GM18873 (cell line): ENCODE results near the gene SREK1IP1.
A peak's percentile ranks its signal among the peaks of the same experiment; 100 is the strongest.

Experiments used
- ATAC-seq: cut with Tn5 transposase; IDR thresholded peaks from one replicate; pipeline ENCODE4 v1.9.1; 2021; ENCODE audit warnings: mild to moderate bottlenecking, moderate library complexity, moderate number of reproducible peaks; ENCODE audit not compliant: unreplicated experiment, low FRiP score

SREK1IP1 gene

DNA sequence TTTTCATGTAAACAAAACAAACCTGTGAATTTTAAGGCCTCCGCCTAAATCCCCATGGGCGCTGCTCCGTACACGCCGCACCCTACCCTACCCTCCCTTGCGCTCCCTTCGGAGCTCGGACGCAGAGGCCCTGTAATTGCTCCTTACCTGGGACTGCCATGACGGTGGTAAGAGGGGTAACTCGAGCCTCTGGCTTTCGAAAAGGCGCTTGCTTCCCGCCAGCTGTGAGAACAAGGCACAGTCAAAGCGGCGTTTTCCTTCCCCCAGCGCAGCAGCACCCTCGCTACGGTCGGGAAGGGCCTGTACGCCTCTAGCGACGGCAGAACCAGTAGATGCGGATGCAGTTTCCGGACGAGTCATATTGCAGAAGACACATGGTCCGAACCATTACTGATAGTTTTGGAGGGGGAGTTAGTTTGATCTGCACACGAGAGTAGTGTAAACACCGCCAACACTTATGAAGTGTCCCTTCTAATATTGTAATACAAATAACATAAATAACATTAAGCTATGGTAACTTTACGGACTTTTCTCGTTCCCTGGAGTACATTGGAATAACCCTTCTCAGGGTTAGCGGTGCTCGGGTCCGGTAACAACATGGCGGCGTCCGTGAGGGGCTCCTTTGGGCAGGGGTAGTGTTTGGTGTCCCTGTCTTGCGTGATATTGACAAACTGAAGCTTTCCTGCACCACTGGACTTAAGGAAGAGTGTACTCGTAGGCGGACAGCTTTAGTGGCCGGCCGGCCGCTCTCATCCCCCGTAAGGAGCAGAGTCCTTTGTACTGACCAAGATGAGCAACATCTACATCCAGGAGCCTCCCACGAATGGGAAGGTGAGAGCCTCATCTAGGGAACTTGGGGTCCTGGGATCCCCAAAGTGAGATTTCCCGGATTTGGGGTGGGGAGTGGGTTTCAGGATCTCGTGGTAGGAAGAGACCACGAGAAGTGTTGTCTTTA, at the start of gene SREK1IP1, which contains the start of gene CWC27:
Gene SREK1IP1, minus strand, starts transcription at position 334 of the 955 bp plus-strand sequence. Its CDS starts 174 bp downstream, at position 160.
Gene CWC27, plus strand, starts transcription at position 573 of the 955 bp plus-strand sequence. Its CDS starts 217 bp downstream, at position 790.
- ATAC-seq: peak; percentile 99

DNA sequence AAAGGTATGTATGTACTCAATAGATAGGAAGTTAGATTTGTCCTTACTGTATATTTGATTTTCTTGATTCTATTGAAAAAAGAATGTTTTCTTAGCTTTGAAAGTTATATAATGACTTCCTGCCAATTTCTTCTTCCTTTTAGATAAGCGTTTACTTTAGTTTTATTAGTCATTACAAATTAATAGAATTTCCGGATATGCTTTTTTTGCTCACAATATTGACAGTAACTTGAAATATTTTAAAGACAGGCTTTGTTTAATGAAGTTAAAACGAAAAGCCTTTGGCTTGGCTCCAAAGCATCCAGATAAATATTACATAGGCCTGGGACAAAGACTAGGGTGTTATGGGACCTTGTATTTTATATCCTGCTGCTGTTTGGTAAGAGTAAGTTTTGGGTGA, 49.8 kb upstream of the SREK1IP1 start:
- no peak for ATAC-seq

DNA sequence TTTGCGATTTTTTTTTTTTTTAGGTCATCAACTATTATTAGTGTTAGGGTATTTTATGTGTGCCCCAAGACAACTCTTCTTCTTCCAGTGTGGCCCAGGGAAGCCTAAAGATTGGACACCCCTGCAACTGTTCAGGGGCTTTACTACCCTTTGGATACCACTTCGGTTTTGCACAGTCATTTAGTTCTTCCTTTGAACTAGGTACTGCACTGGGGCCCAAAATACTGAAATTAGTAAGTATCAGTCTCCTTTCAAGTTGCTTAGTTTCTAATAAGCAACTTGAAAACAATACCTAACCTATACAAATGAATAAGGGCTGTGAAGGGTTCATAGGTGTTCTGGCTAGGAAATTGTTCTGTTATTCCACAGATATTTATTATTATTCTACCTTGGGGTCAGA, 45.6 kb upstream of the SREK1IP1 start:
- peak; percentile 99 for ATAC-seq

DNA sequence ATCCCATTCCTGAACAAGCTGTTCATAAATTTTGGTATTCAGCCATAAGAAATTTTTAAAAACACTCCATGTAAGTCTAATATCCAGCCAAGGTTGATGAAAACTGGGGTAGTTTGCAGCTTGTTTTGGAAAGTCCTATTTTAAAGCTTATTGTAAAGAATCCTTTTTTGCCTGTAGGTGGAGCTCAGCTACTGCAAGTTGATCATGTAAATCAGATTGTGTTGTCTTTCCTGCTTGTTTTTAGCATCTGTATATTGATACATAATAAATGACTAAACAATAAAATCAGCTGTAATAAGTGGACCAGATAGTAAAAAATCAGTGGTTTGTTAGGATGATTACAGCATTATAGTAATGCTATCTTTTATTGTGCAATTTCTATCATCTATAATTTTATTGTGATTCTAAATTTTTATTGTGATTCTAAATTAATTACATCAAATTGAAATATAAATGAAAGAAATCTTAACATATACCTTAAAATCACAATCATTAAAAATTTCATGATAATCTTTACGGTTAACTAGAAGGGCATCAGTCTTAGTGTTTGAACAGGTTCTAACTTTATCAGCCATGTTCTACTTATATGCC, 42.7 kb upstream of the SREK1IP1 start:
- peak; percentile 32 for ATAC-seq

DNA sequence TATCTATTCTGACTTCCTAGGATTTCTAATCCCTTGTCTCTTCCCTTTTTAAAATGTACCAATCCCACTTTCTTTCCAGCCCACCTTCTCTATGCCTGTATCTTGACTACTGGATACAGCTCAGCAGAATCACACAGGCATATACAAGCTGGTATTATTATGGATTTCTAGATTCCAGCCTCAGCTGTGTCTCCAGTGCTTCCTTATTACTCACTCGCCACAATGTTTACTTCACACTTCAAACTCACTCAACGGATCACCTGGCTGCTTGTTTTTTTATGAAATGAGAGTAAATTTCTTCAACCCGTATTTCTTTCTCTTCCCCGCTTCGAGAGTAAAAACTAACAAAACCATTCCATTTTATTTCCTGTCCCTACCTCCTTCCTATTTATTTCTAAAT, 39.0 kb upstream of the SREK1IP1 start:
- ATAC-seq: no peak

DNA sequence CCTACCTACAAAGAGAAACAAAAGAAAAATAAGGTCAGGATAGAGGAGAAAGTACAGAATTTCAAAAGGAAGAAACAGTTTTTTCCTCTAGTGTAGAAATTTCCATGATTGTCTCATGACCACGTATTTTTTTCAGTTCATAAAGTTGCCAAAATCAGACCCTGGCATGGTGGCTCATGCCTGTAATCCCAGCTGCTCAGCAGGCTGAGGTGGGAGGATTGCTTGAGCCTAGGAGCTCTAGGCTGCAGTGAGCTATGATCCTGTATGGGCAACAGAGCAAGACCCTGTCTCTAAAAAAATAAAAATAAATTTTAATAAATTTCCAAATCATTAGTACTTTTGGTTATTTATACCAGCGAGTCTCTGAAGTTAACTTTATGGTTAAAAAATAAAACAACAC, 38.0 kb upstream of the SREK1IP1 start:
- ATAC-seq: no peak

DNA sequence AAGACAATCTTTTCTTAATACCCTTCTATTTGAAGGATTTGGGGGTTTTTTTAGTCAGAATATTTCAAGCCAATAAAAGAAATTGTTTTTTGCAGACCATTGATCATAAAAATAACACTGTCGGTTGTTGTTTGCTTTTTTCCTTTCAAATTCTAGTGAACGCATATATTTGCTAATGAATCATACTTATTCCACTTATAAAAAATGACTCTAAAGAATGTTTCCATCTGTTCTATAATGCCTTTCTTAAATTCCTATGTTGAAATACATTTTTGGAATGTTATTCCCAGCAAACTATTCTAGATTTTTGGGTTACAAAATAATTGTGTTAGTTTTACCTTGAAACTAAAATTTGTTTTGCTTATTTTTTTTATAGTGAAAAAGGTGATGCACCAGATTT, 32.4 kb upstream of the SREK1IP1 start:
- ATAC-seq: no peak

DNA sequence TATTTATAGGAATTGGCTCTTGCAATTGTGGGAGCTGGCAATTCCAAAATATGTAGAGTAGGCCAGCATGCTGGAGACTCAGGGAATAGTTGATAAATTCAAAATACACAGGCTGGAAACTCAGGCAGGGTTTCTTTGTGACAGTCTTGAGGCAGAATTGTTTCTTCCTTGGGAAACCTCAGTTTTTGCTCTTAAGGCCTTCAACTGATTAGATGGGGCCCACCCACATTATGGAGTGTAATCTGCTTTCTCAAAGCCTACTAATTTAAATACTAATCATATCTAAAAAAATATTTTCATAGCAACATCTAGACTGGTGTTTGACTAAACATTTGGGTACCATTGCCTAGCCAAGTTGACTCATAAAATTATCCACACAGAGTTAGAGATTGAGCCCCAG, 27.8 kb upstream of the SREK1IP1 start:
- ATAC-seq: no peak

DNA sequence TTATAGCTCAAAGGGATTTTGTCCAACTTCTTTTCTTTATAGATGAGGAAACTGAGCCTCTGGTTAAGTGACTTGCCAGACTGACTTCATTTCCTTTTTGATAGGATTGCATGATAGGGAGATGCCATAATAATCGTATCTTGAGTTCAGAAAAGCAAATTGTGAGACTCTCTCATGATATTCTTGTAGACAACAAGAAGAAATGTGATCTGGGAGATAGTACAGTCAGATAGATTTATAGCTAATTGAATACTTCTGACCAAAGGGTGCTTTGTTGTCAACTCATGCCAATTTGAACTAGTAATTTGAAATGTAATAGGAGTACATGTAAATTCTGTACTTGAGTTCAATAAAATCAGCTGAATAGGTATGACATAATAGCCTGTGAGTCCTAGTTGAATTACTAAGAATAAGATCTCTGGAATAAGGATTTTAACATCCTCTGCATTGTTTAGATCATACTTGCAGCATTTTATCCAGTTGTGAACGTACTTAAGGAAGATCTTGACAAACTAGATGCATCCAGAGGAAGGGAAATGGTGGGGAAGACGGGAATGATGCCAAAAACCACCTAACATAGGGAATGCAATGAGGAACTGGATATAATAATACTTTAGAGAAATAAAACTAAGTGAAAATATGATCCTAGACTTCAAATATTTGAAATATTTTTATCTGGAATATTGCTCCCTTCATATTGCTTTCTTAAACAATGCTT, 25.7 kb upstream of the SREK1IP1 start:
- no peak for ATAC-seq

DNA sequence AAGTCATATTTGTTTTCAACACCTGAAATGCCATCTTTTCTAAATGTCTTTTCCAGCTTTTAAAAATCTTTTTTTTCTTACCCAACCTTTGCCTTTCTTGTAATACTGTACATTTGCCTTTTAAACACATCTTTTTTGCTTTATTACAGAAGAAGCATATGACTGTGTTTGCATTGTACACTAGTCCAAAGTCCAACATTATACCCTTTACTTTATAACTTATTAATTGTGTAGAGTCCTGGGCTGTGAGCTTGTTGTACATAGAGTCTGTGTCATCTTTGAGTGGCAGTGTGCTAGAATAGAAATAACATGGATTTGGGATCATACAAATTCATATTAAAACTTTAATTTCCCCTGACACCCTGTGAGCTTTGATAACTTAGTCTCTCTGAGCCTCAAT, 24.0 kb upstream of the SREK1IP1 start:
- ATAC-seq: no peak

DNA sequence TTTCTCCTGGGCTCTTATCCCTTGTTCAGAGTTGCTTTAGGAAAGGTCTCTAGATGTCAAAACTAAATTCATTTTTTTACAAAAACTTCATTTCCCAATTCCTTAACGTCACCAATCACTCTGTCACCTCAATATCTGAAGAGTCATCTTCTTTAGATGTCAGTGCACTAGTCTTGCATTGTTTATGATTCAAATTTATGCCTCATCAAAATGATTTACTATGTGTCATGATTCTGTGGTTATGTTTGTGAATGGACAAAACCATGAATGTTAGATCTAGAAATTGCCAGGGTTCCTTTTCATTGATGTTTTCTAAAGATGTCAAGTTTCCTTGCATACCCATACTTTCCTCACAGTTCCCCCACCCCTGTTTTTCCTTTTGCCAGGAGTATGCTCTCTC, 21.7 kb upstream of the SREK1IP1 start:
- no peak for ATAC-seq

DNA sequence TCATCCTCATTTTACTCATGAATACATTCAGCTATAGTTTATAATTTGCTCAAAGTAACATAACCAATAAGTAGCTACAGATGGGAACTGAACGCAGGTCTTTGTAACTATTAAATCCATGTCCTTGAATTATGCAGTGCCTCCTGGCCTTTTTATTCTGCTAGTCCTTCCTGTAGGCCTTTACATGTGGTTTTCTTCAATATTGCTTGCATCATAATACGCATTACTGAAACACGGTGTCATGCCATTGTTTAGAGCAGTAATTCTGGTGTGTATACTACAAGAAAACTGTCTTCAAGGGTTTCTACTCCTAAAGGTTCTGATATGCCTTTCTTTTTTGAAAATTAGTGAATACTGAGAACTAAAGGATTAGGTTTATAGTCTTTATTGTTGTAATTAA, 21.0 kb upstream of the SREK1IP1 start:
- no peak for ATAC-seq

DNA sequence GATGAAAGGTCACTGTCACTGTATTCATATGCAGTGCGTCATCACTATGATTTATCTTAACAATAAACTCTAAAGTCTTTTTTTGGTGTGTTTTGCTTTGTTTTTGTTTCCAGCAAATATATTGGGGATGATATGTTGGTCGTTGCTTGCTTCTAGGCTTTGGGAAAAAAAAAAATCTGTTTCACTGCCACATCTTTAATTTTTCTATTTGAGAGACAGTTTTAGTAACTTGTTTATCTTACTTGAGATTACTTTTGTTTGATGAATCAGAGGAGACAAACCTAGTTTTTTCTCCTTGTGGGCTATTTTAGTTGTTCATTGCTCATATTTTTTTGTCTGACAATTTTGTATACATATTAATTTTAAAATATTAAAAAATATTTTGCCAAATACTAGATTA, 19.7 kb upstream of the SREK1IP1 start:
- ATAC-seq: no peak

DNA sequence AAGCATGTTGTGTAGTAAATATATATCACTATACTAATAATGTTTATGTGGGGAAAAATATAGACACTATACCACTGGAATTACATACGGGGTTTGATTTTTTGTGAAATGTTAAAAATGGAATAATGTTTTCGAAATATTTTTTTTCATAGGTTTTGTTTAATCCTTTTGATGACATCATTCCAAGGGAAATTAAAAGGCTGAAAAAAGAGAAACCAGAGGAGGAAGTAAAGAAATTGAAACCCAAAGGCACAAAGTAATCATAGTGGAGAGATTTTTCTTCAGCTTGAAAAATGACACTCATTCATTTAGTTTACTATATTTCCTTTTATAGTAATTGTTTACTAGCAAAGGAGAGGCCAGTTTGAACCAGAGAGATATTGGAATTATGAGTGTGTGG, 17.9 kb upstream of the SREK1IP1 start:
- no peak for ATAC-seq

DNA sequence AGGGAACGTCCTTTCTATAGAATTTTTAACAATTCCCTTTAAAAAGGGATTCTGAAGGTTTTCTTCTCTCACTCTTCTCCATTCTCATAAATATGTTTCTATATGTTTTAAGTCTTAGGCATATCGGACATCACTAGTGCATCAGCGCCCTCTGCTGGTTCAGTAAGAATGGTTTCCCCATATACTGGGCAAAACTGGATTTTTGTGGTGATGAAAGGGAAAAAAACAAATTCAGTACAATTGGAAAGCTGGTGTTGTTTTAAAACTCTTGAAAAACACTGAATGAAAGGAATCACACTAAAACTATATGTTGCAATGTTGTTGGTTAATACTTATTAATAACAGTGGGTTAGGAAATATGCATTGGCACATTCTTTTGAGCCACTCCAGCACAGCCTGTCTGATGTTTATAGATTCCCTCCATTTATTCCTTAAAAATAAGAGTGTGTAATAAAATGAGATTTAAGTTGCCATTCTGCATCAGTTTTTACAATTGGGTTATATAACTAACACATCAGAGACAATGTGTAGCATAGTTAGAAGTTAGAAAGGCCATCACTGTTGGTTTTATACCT, 16.0 kb upstream of the SREK1IP1 start:
- peak; percentile 84 for ATAC-seq

DNA sequence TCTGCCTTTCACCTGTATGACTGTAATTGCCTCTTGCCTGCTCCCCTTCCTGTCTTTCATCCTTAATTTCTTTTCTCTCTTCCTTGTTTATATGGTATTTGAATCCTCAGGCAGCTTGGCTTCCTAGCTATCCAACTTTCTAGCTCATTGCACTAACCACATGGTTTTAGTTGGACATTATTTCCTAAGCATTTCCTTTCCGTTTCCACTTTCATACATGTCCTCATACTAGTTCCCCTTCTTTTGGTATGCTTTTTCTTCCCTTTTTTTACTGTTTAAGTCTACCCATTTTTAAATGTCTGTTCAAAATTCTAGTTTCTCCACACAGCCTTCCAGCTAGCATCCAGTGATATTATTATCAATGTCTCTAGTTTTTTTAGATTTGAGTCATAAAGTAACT, 6.8 kb upstream of the SREK1IP1 start:
- no peak for ATAC-seq

DNA sequence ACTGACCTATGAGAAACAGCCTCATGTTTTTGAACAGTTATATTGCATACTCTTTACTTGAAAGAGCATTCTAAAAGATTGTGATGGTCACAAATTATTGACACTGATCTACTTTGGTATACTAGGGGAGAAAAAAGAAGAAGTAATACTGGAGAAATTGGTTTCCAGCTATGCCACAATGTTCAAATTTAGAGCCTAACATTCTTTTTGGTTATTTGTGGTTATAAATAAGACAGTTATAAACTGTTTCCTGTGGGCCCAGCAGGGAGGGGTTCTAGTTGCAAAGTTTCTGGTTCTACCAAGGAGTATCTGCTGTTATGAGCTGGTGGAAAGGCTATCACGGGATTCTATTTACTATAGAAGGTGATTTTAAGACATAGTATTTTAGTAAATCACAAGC, 5.0 kb upstream of the SREK1IP1 start:
- ATAC-seq: no peak

DNA sequence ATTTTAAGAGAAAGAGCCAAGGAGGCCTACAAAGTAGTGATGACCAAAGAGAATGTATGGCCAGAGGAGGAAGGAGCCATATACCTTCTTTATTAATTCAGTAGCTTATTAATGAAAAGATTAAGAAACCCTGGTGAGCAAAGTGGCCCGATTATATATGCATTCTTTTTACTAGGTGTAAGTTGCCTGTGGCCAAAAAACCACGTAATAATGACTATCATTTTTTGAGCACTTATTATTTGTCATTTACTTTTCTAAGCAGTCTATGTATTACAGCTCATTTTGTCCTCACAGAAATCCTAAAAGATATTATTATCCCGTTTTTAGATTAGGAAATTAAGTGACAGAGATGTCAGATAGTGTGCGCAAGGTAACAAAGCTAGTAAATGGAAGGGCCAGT, 3.2 kb upstream of the SREK1IP1 start:
- ATAC-seq: no peak

DNA sequence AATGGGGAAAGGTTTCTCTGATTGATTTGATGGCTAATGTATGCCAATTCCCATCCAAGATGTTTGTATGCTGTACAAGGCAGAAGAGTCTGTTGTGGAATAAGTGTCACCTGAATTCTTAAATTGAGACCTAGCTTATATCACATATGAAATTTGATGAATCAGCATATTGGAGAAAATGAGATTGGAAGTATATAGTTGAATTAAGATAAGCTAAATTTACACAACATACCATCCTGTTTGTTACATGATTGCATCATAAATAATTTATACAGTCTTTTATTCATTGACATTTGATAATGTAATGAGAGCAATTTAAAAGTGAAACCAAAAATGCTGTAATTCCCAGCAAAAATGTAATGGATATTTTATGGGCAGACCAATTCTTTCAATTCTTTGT, 1.4 kb upstream of the SREK1IP1 start:
- no peak for ATAC-seq

DNA sequence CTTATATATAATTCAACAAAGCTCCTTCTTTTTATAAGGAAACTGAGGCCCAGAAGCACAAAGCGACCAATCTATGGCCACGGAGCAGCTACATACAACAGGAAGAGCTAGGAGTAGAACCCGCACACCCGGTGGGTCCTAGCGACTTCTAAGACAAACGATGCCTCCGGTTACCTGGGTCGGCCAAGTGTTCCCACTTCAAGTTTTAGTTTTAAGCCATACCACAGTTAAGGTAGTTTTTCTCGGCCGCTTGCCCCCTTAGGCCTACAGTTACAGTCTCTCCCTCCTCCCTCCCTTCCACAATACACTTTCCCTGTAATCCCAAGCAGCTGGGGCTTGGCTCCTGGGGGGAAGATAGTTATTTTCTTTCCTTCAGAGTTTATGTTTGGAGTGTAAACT, 533 bp downstream of the SREK1IP1 start:
- peak; percentile 3 for ATAC-seq

DNA sequence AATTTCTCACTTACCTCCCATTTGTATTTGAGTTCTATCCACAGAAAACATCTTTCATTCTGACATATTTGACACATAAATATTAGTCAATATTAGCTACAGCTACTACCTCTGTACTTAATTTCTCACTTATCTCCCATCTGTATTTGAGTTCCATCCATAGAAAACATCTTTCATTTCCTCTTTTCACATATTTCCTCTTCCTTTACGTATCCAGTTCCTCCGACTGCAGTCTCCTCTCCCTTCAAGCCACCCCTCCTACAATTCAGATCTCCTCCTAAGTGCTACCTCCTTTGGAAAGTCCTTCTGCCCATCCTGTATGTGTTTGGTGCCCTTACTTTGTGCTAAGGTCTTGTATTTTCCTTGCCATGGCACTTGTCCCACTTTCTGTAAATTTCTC, 1.6 kb downstream of the SREK1IP1 start:
- ATAC-seq: no peak
